SKM-1 (cell line): Measurements from ENCODE around the gene EPB41.
"Not testable (repeated sequence)": the region's sequence is repeated elsewhere in the genome, so short reads cannot be mapped to it uniquely, and the experiment has no call there.

Experiments
- DNase-seq: peaks from one replicate; lab custom pipeline; 2025; ENCODE audit not compliant: unreplicated experiment; lab: John Stamatoyannopoulos, UW

EPB41 gene

DNA sequence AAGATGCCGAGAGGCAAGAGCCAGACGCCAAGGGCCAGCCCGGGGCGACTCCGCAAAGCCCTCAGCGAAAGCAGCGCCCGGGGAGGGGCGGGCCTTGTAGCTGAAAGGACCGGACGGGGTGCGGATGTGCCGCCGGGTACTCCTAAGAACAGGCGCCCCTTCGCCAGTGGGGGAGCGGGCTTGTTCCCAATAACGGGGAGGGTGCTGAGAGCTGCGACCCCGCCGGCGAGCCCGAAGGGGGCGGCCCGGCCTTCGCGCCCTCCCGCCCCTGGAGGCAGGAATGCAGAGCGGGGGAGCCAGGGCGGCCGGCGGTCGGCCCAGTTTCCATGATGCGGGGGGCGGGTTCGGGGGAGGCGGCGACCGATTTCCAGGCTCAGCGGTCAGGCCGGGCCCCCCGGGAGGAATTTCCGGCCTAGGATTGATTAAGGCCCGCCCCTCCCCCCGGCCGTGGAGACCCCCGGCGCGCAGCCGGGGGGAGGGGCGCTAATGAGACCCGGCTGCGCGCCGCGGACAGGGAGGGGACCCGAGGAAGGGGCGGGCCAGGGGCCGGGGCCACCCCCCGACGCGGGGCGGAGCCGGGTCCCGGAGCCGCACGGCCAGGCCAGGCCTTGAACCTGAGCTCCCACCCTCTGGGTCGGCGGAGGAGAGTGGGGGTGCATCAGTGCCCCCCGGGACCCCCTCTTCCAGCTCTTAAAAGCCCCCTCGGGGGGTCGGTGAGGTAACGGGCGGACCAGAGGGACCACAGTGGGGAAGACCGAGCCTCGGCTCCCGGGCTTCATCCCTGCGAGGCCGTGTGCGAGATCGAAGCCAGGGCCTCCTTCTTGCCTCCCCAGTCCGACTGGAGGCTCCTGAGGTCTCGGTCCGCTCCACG, 210.2 kb downstream of the EPB41 start:
- no peak for DNase-seq

GRCh38 chr1:29125237-29125641, 210.9 kb downstream of the EPB41 start:
- no peak for DNase-seq

DNA sequence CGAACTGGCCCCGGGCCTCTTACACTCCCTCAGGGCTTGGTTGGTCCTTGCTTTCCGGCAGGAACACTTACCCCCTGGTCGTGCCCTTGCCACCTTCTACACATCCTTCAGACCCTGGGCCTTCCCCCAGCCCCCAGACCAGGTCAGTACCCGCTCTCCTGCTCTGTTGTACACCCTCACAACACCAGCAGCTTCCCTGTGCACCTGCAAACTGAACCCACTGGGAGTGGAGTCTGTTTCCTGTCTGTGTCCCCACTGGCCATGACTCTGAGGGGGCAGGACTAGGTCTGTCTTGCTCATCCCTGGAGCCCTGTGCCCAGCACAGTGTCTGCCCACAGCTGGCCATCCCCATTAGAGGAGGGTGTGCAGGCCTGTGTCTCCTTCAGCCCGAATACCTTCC, 211.4 kb downstream of the EPB41 start:
- DNase-seq = no peak

DNA sequence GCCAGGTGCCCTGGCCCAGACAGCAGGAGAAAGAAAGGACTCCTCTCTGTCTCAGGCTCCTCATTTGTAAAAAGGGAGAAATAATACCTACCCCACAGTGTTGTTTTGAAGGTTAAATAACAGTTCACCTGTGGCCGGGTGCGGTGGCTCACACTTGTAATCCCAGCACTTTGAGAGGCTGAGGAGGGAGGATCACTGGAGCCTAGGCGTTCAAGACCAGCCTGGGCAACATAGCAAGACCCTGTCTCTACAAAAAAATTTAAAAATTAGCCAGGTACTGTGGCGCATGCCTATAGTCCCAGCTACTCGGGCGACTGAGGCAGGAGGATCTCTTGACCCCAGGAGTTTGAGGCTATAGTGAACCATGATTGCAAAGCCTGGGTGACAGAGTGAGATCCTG, 211.8 kb downstream of the EPB41 start:
- no peak for DNase-seq

- no peak for DNase-seq
Measured at GRCh38 chr1:29128739-29129138, 214.4 kb downstream of the EPB41 start.

GRCh38 chr1:29129916-29130315, 215.5 kb downstream of the EPB41 start:
- no peak for DNase-seq

GRCh38 chr1:29131056-29131455, 216.7 kb downstream of the EPB41 start:
- DNase-seq = not testable (repeated sequence)

DNA sequence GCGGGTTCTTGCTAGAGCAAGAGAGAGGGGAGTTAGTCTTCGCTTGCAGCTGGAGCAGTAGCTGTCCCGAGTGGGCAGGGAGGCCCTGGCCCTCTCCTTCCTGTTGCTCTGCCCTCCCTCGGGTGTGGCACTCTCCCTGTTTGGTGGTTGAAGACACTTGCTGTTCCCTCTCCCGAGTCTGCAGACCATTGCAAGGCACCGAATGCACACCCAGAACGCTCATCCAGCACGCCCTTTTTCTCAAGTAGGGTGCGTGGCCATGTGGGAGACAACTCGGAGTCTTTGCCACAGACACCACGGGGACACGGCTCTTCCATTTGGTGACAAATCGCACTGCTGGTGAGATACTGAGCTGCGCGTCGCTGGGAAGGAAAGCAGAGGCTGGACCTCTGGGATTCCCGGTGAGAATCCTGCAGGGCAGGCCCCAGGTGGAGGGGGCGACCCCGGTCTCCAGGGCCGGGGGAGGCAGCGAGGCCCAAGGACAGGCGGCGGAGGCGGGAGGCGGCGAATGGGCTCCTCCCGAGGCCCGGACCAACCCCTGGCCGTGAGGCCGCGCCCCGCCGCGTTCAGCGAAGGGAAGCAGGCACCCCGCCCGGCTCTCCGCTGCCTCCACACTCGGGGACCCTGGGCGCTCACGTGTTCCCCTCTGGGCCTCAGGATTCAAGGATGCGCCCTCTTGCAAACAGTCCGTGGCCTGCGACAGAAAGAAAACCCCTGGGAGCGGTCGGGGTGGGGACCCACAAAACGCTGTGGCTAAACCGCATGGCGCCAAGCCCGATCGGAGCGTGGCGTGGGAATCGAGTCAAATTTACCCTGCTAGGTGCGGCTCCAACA, 219.7 kb downstream of the EPB41 start:
- DNase-seq = no peak

GRCh38 chr1:29134695-29135028, 220.3 kb downstream of the EPB41 start:
- DNase-seq = no peak

- DNase-seq = no peak
Measured at GRCh38 chr1:29136391-29136915, 222.1 kb downstream of the EPB41 start.

GRCh38 chr1:29142714-29143113, 228.3 kb downstream of the EPB41 start:
- DNase-seq = no peak

DNA sequence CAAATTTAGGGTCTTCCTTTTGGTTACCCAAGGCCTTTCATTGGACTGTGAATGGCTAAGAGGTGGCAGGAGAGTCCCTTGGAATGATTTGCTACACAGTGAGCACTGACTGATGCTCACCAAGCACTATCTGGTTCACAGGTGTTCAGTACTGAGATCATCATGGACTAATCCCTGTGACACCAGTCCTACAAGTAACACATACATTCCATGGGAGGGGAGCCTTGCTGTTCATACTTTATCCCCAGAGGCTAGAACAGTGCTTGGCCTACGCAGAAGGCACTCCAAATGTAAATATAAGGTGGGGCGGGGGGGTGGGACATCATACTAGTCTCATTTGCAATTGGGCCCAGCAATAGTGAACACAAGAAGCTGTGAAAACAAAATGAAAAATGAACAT, 229.8 kb downstream of the EPB41 start:
- DNase-seq = no peak

DNA sequence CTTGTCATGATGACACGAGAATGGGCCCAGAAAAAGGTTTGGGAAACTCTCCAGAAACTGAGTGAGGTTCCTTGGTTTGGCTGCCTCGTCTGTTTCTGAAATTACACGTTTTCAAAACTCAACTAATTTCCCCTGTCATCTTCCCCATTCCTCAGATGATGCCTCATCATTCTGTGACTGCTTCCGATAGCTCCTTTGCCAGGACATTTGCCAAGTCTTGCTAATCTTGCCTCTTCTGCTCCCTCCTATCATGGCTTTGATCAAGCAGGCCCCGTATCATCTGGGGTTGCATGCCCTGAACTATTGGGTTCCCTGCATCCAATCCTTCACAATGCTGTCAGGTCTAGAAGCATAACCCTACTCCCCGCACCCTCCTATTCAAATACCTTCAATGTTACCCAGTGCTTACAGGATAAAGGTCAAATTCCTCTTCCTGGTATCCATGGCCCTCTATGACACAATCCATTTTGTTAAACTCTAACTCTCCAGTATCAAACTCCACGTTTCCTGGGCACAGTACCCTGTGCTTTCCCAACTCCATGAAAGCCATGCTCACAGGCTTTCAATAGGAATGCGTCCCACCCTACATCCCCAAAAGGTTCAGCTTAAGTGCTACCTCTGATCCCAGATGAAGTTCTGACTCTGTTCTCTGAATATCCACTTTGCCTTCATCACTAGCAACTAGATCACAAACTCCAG, 231.5 kb downstream of the EPB41 start:
- no peak for DNase-seq

DNA sequence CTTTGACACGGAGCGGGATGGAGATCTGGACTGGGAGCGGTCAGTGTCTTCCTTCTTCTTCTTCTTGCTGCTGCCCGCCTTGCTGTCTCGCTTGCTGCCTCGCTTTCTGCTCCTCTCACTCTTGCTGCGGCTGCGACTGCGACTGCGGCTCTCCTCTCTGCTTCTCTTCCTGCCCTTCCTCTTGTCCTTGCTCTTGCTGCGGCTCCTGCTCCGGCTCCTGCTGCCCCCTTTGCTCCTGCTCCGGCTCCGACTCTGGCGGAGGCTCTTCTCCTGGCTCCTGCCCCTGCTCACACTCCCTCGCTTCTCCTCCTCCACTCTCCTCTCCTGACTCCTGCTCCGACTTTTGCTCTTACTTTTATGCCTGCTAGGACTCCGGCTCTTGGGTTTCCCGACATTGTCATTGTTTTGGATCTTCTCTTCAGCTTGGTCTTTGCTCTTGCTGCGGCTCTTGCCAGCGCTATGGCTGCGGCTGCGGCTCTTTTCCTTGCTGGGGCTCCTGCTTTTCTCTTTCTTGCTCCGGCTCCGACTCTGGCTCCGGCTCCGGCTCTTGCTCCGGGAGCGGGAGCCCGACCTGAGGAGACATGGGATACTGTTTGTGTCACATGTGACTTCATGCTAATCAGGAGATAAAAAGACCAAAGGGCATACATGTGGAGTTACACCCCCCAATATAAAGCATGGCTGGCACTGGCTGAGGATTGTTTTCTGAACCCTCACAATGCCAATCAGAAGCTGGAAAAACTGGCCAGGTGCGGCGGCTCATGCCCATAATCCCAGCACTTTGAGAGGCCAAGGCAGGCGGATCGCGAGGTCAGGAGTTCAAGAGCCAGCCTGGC, 234.5 kb downstream of the EPB41 start:
- no peak for DNase-seq

DNA sequence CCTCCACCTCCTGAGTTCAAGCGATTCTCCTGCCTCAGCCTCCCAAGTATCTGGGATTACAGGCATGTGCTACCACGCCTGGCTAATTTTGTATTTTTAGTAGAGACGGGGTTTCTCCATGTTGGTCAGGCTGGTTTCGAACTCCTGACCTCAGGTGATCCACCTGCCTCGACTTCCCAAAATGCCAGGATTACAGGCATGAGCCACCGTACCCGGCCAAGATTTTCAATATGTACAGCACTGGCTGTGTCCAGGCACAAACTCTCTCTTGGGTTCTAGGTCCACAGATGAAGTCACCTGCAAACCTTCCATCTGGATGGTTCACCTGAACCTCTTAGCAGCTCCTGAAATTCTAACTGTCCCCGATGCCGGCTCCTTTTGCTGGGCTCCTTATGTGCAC, 236.0 kb downstream of the EPB41 start:
- DNase-seq = not testable (repeated sequence)

- no peak for DNase-seq
Measured at GRCh38 chr1:29152046-29152805, 237.9 kb downstream of the EPB41 start.

DNA sequence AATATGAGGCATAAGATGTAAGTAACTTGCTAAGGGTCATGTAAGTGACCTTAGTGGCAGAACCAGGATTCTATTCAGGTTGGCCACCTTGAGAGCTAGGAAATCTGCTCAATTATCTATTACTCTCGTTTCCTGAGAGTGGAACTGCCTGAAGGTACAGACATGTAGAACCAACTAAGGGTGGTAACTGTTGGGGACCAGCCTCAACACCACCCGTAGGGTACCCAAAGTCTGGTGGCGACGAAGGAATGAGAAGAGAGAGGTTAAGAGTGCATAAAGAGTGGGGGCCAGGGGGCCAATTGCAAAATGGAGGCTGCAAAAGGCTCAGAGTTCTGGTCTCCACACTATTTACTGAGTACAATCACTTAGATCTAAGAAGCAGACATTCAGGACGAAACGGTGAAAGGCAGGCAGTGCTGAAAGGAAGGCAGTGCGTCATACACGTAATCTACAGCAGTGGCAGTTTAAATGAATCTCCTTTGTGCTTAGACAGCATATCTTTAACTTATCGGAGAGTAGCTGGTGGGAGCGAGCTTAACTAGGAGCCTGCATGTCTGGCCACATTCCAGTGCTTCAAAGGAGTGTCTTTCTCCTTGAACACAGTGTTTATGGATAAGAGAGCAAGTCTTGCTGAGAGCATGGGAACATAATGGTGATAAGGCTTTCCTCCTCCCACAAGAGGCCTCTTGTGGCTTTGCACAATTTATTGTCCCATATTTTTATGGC, 242.3 kb downstream of the EPB41 start:
- no peak for DNase-seq

GRCh38 chr1:29157269-29157601, 242.9 kb downstream of the EPB41 start:
- no peak for DNase-seq

DNA sequence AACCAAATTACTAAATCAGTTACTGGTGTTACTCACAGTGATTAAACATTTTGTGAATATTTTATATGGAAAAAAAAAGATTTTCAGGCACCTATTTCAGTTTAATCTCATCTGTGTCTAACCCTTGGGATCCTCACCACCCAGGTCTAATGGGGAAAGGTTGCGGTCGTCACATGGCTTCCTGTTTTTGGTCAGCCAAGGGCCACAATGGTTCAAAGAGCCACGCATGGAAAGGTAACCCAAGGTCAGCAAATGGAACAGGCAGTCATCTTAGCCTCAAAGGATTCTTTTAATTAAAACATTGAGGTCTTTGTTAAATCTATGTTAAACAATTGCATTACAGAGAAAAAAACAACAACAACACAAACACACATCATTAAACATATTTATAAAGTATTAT, 245.4 kb downstream of the EPB41 start:
- DNase-seq = no peak
